Astrocyte of the spinal cord (primary cell): ENCODE results near the gene SMIM33.
A peak's percentile ranks its signal among the peaks of the same experiment; 100 is the strongest.

Experiments
- DNase-seq: peaks from one replicate; pipeline ENCODE4 v3.0.0; 2011; ENCODE audit warnings: low read depth, low spot score
- H3K4me3 ChIP-seq: 2 replicates; pipeline ENCODE4 v1.5.1; 2011; ENCODE audit warnings: low read depth, mild to moderate bottlenecking, low read length, moderate library complexity
- in situ Hi-C: cut with HindIII; loops from 2 replicates; pipeline ENCODE4 v1.10.0; 2017; ENCODE audit warnings: low sequenced_read_pairs
- TF ChIP-seq, protein P1 (sequence below): IDR thresholded peaks from 2 replicates; pipeline ENCODE4 v1.5.1; 2012; ENCODE audit warnings: low read depth, mild to moderate bottlenecking, low read length, inconsistent platforms

The SMIM33 gene

DNA sequence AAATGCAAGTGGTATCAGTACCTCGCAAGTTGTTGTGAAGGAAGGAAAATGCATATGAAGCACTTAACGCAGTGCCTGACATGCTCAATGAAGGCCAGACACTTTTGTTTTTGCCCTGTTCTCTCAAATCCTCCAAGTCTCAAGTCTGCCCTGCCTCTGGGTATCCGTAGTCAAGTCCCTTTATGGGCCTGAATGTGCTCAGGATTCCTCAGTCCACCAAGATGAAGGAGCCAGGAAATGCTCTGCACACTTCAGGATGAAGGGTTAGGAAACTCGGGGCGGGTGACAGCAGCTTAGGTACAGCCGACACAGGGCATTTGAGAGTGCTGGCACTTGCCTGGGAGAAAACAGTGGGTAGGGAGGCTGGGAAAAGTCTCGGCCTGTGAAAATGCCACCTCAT, 9.6 kb upstream of the SMIM33 start:
- TF ChIP-seq, protein P1, sequence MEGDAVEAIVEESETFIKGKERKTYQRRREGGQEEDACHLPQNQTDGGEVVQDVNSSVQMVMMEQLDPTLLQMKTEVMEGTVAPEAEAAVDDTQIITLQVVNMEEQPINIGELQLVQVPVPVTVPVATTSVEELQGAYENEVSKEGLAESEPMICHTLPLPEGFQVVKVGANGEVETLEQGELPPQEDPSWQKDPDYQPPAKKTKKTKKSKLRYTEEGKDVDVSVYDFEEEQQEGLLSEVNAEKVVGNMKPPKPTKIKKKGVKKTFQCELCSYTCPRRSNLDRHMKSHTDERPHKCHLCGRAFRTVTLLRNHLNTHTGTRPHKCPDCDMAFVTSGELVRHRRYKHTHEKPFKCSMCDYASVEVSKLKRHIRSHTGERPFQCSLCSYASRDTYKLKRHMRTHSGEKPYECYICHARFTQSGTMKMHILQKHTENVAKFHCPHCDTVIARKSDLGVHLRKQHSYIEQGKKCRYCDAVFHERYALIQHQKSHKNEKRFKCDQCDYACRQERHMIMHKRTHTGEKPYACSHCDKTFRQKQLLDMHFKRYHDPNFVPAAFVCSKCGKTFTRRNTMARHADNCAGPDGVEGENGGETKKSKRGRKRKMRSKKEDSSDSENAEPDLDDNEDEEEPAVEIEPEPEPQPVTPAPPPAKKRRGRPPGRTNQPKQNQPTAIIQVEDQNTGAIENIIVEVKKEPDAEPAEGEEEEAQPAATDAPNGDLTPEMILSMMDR = no peak
- in situ Hi-C loops = no loop called here
- DNase-seq = no peak
- H3K4me3 ChIP-seq = no peak overlapping the region

DNA sequence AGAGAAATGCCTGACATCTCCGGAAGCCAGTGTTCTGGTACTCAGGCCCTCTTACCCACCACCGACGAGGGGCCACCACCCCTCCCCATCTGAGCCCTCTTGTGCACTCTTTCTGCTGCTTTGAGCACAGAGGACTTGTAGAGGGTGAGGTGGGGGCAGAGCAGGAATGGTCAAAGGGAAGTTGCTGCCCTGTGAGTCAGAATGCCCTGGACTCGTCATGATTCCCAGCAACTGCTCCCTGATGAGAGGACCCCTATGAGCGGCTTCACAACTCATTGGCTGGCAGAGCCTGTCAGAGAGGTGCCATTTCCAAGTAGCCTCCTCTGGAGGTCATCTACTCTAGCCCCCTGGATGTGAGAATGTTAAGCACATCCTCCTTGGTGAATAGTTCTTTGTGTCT, 9.1 kb upstream of the SMIM33 start:
- no peak overlapping the region for H3K4me3 ChIP-seq
- peak; percentile 70 for DNase-seq
- in situ Hi-C loops = no loop called here
- TF ChIP-seq, protein P1 = no peak

DNA sequence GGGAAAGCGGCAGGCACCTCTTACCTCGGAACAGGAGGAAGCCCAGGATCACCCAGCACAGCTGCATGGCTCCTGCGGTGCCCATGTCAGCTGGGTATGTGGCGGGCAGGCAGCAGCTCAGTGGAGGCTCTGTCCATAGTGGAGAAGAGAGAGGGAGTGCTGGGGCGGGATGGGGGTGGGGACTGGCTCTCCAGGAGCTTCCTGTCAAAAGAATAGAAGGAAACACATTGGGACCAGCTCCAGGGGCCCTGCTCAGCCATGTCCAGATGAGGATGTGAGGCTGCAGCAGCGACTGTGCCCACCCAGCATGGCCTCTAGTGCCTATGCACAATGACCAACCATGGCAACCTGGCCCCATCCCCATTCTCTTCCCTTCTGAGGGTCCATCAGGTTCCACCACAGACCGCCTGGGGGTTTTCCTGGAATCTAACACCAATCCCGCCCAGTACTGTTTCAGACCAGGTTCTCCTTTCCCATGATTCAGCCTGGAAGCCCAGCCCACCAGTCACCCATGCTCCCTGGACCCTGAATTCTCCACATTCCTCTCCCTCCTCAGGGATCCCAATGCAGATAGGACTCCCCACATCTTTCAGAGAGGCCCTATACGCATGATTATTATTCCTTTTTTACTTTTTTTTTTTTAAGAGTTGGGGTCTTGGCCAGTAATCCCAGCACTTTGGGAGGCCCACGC, 8.1 kb upstream of the SMIM33 start, which contains the start of gene ECSCR:
ECSCR (minus strand) TSS at position 158 of the 691 bp plus-strand sequence; CDS start at position 85, 73 bp downstream.
- peak; percentile 24 for DNase-seq
- in situ Hi-C loops = no loop called here
- no peak within 1 kb of the TSS for H3K4me3 ChIP-seq
- TF ChIP-seq, protein P1 = no peak

DNA sequence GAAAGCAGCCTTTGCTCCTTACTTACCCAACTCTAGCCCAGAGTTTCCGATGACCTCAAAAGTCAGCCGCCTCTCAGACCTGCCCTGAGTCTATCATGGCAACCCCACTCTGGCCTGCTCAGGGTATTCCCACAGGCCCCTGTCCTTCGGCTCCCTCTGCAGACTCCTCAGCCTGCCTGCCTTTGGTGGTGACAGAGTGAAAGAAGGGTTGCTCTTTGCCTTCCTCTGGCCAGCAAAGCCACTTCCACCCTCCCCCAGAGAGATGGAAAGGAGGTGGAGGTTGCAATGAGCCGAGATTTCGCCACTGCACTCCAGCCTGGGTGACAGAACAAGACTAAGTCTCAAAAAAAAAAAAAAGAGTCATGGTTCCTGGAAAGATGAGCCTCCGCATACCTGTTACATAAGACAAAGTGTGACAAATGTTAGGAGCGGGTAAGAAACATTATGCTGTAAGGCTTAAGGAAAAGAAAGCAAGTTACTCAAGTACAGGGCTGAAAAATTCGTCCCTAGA, 2.3 kb upstream of the SMIM33 start:
- H3K4me3 ChIP-seq = no peak overlapping the region
- in situ Hi-C loops = no loop called here
- no peak for DNase-seq
- TF ChIP-seq, protein P1 = no peak

DNA sequence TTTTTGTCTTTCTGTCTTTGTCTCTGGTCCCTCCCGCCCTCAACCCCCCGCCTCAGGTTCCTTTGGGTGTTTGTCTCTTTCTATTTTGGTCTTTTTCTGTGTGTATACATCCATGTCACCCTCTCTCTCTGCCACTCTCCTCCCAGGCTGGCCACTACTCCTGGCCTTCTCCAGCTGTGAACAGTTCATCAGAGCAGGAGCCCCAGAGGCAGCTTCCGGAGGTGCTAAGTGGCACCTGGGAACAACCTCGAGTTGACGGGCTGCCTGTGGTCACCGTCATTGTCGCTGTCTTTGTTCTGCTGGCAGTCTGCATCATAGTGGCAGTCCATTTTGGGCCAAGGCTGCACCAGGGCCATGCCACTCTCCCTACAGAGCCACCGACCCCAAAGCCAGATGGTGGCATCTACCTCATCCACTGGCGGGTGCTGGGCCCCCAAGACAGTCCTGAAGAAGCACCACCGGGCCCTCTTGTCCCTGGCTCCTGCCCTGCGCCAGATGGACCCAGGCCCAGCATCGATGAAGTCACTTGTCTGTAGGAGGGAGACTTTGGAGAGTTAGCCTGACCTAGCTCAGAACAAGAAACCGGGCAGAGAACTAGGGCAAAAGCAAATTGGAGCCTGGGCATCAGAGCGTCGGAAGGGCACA, 1.7 kb downstream of the SMIM33 start:
- TF ChIP-seq, protein P1 = no peak
- DNase-seq = no peak
- no peak overlapping the region for H3K4me3 ChIP-seq
- in situ Hi-C loops = no loop called here

DNA sequence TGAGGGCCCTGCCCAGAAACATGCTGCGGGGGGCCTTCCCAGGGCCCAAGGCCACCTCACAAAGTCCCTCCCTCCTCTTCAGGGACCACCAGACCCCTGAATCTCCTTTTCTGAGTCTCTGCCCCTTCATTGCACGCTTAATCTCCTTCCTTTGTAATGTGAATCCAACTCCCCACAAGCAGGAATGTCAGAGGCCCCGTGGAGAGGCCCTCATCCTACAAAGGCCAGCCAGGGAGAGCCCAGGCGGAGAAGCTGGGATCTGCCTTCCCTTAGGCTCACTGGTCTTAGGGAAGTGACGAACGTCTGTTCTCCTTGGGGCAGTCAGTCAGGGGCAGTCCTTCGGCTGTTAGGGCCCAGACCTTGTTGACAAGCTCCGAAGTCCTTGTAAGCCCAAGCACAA, 2.3 kb downstream of the SMIM33 start:
- H3K4me3 ChIP-seq = no peak overlapping the region
- TF ChIP-seq, protein P1 = no peak
- DNase-seq = peak; percentile 35
- in situ Hi-C loops = no loop called here
